Panc1 (cell line): ENCODE results near the gene TNFRSF11A. TPM values are rescaled to one million over a fixed set of nuclear protein-coding genes. Genes with fewer than 3 reads are reported as not detected.

Source experiments
- ATAC-seq: fragments of 200-7000 bp; cut with Tn5 transposase; 2 replicates; pipeline ENCODE4 v1.9.1; 2020; ENCODE audit warnings: mild to moderate bottlenecking, moderate library complexity
- BruUV-seq: library from RNA; stranded (reverse); fragments of 400-500 nt; replicated peaks from 2 replicates; lab custom pipeline; 2021; lab: Mats Ljungman, UMichigan
- CTCF ChIA-PET: fragments of 300-600 bp; sonication (Branson Sonifier 250); formaldehyde crosslinking; loops from one replicate; lab custom pipeline; 2022; ENCODE audit warnings: antibody characterized with exemption; lab: Charles Lee
- POLR2A ChIA-PET: fragments of 300-600 bp; sonication (Branson Sonifier 250); formaldehyde crosslinking; loops from one replicate; lab custom pipeline; 2022; ENCODE audit warnings: antibody characterized with exemption; lab: Charles Lee
- DNase-seq: peaks from one replicate; pipeline ENCODE4 v3.0.0-alpha.2; 2010; ENCODE audit warnings: low read depth, low spot score
- H3K27ac ChIP-seq: 2 replicates; pipeline ENCODE4 v1.5.1; 2011; ENCODE audit warnings: mild to moderate bottlenecking, low read length, inconsistent platforms
- H3K27me3 ChIP-seq: fragments of 200-500 bp; sonication (Bioruptor generic); 2 replicates; pipeline ENCODE4 v1.6.0; 2014; ENCODE audit warnings: low read length, inconsistent platforms; ENCODE audit not compliant: control insufficient read depth, insufficient read depth
- H3K36me3 ChIP-seq: fragments of 200-500 bp; sonication (Bioruptor generic); 2 replicates; pipeline ENCODE4 v1.5.1; 2014; ENCODE audit warnings: inconsistent platforms, mild to moderate bottlenecking, low read length, moderate library complexity; ENCODE audit not compliant: control insufficient read depth, insufficient read depth
- H3K4me1 ChIP-seq: 2 replicates; pipeline ENCODE4 v1.5.1; 2011; ENCODE audit warnings: inconsistent platforms, mild to moderate bottlenecking, low read length, moderate library complexity; ENCODE audit not compliant: control insufficient read depth, insufficient read depth
- H3K4me3 ChIP-seq, 2 experiments: 2 replicates each; pipeline ENCODE4 v1.5.1; 2011 to 2012; ENCODE audit warnings: low read depth in 2 of 2, low read length in 2 of 2, mild to moderate bottlenecking in 2 of 2, inconsistent platforms in 1 of 2, moderate library complexity in 1 of 2
- H3K9me3 ChIP-seq: fragments of 200-500 bp; sonication (Bioruptor generic); 2 replicates; pipeline ENCODE4 v1.5.1; 2014; ENCODE audit warnings: low read depth, mild to moderate bottlenecking, inconsistent platforms, low read length, moderate library complexity; ENCODE audit not compliant: control insufficient read depth, insufficient read depth
- CTCF ChIP-seq: fragments of 450-650 bp; IDR thresholded peaks from 2 replicates; pipeline ENCODE4 v1.5.1; 2017; ENCODE audit warnings: mild to moderate bottlenecking
- POLR2AphosphoS5 ChIP-seq: IDR thresholded peaks from 2 replicates; pipeline ENCODE4 v1.6.1; 2012; ENCODE audit warnings: mild to moderate bottlenecking, low read depth, low read length, moderate library complexity
- REST ChIP-seq, 2 experiments: IDR thresholded peaks; 2 replicates each; pipeline ENCODE4 v1.6.1; 2011 to 2012; ENCODE audit warnings: low read depth in 2 of 2, control low read depth in 1 of 2, low read length in 1 of 2, mild to moderate bottlenecking in 1 of 2, moderate library complexity in 1 of 2; ENCODE audit not compliant: insufficient read depth in 1 of 2
- SIN3A ChIP-seq: IDR thresholded peaks from 2 replicates; pipeline ENCODE4 v1.6.1; 2012; ENCODE audit warnings: low read depth, mild to moderate bottlenecking, low read length, moderate library complexity, borderline replicate concordance; ENCODE audit not compliant: insufficient read depth
- TCF7L2 ChIP-seq: IDR thresholded peaks from 2 replicates; pipeline ENCODE4 v1.6.1; 2011; ENCODE audit warnings: mild to moderate bottlenecking, low read depth, low read length, inconsistent platforms
- in situ Hi-C: cut with HindIII; loops from 2 replicates; pipeline ENCODE4 v1.10.0; 2016; ENCODE audit warnings: low sequenced_read_pairs, low pct_unique_long_range_greater_than_20kb
- intact Hi-C: fragments of 100-400 bp; cut with micrococcal nuclease; formaldehyde crosslinking; loops from one replicate; pipeline ENCODE4 v1.10.0; 2022; ENCODE audit not compliant: unreplicated experiment
- total RNA-seq: library from RNA; stranded (reverse); gene quantifications from one replicate; pipeline ENCODE4 v1.2.1, GENCODE V29; 2021; ENCODE audit not compliant: unreplicated experiment

The TNFRSF11A gene
- total RNA-seq, 1 experiment from 2014 or later, result 14.1 TPM

- no peaks in the 10 kb centered on the region for H3K4me1 ChIP-seq
- ChIA-PET CTCF (no interaction called here), POLR2A (no interaction called here)
- TF ChIP-seq POLR2AphosphoS5 (no peak), SIN3A (no peak)
- no TSS peak for BruUV-seq
- intact Hi-C loops (no loop called here), in situ Hi-C loops (no loop called here)
- ATAC-seq (no peak), DNase-seq (no peak)
- H3K36me3 ChIP-seq, result no peaks in the 10 kb centered on the region
- H3K4me3 ChIP-seq, result no peak overlapping the region
- no peaks in the 10 kb centered on the region for H3K9me3 ChIP-seq
- no peak overlapping the region for H3K27ac ChIP-seq
- no peaks in the 10 kb centered on the region for H3K27me3 ChIP-seq
Measured at GRCh38 chr18:62287781-62288664, 37.1 kb upstream of the TNFRSF11A start.

GRCh38 chr18:62288665-62289008 lies 36.5 kb upstream of the TNFRSF11A start:
- no peaks in the 10 kb centered on the region for H3K4me1 ChIP-seq
- POLR2A ChIA-PET, result no interaction called here
- ATAC-seq (no peak), DNase-seq (no peak)
- no TSS peak for BruUV-seq
- CTCF ChIA-PET, result no interaction called here
- H3K27ac ChIP-seq, result no peak overlapping the region
- in situ Hi-C loops (no loop called here), intact Hi-C loops (no loop called here)
- H3K36me3 ChIP-seq, result no peaks in the 10 kb centered on the region
- no peaks in the 10 kb centered on the region for H3K9me3 ChIP-seq
- H3K27me3 ChIP-seq, result no peaks in the 10 kb centered on the region
- H3K4me3 ChIP-seq, result no peak overlapping the region
- TF ChIP-seq SIN3A (no peak), TCF7L2 (no peak), CTCF (no peak), REST (IDR thresholded peaks at IDR 0.05; ENCODE audit: insufficient read depth in 1 of 2, low read depth in 2 of 2, low read length in 1 of 2) (no peak), POLR2AphosphoS5 (no peak)

GRCh38 chr18:62289047-62289446 lies 36.1 kb upstream of the TNFRSF11A start:
- intact Hi-C loops (no loop called here), in situ Hi-C loops (no loop called here)
- Histone ChIP-seq H3K4me1 (no peaks in the 10 kb centered on the region), H3K9me3 (no peaks in the 10 kb centered on the region), H3K27me3 (no peaks in the 10 kb centered on the region), H3K4me3 (no peak overlapping the region), H3K27ac (no peak overlapping the region), H3K36me3 (no peaks in the 10 kb centered on the region)
- TF ChIP-seq CTCF (no peak), TCF7L2 (no peak), REST (IDR thresholded peaks at IDR 0.05; ENCODE audit: insufficient read depth in 1 of 2, low read depth in 2 of 2, low read length in 1 of 2) (no peak), SIN3A (no peak), POLR2AphosphoS5 (no peak)
- ATAC-seq (no peak), DNase-seq (no peak)
- no TSS peak for BruUV-seq
- ChIA-PET POLR2A (no interaction called here), CTCF (no interaction called here)
